GM19397 (cell line): ENCODE measurements around the gene EMP1.

Source experiments
- ATAC-seq: cut with Tn5 transposase; IDR thresholded peaks from one replicate; pipeline ENCODE4 v1.9.1; 2021; ENCODE audit warnings: mild to moderate bottlenecking, moderate library complexity; ENCODE audit not compliant: unreplicated experiment

Gene EMP1

DNA sequence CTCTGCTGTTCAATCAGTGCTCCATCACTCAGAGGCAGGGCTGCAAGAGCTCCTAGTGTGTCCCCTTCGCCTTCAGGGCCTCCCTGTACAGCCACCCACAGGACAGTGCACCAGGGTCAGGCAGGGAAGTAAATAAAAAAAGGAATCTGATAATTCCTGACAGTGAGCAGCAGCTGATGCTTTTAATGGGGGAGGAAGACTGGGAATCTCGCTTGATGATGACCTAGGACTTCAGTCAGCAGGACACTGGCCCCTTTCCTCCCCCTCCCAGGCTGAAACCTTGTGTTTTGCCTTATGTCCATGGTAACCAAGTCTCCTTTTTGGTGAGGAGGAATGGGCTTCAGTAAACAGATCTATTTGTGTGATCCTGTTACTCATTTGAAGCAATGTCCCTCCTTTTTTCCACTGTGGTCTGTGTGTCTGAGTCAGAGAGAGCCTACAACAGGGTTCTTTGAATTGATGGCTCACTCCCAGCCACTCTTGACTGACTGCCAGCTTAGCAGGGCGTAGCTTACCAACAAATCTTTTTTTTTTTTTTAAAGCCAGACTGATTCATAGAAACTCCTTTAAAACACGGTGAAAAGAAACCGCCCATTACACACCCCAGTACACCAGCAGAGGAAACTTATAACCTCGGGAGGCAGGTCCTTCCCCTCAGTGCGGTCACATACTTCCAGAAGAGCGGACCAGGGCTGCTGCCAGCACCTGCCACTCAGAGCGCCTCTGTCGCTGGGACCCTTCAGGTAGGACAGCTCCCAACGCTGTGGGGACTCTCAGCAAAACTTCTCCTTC, at the start of gene EMP1:
Gene EMP1 (plus strand): TSS at position 597 of the 792 bp plus-strand sequence. CDS start 14,785 bp downstream, outside the sequence.
- ATAC-seq: peak; percentile 81

DNA sequence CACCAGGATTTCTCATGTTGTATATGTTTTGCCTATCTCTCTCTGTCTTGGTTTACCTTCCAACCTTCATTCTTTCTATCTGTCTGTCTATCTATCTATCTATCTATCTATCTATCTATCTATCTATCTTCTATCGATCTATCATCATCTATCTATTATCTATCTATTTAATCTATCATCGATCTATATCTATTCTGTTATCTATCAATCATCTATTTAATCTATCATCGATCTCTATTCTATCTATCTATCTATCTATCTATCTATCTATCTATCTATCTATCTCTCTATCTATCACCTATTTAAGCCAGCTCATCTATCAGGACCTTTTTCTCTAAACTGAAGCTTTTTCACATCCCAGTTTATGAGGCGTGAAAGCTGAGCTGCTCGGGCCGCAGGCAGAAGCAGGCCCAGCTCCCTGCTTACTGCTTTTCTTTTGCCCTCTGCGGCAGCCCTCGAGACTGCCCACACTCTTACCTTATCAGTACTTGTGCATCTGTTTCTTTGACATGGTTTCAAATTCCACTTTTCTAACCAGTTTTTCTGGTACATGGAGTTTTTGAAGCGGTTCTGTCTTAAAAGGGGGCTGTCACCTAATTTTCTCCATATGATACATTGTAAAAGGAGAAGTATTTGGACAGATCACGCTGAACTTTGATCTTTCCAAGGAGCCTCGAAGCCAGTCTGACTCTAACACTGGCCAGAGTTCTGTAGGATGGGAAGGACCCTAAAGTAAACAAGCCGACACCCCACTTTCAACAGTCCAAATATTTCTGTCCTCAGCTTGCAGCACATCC, 48.6 kb upstream of the EMP1 start:
- no peak for ATAC-seq

- ATAC-seq: no peak
Observed at GRCh38 chr12:13148485-13148847, 48.1 kb upstream of the EMP1 start.

GRCh38 chr12:13149411-13149810, 47.1 kb upstream of the EMP1 start:
- ATAC-seq: no peak

DNA sequence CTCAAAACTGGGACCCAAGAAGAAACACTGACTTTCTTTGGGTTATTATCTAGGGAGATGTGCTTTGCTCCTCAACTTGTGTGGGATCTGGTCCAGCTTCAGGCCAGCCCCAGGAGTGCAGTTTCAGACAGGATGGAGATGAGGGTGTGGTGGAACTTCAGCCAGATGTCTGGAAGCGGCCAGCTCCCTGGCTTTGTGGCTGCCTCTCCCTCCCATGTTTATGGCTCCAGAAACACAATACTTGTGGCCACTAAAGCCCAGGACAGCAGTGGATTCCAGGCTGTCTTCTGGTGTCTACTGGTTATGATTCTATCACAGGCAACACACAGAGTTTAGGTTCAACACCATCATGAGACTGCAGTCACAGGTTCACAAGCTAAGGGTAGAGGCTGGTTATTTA, 44.2 kb upstream of the EMP1 start:
- no peak for ATAC-seq

DNA sequence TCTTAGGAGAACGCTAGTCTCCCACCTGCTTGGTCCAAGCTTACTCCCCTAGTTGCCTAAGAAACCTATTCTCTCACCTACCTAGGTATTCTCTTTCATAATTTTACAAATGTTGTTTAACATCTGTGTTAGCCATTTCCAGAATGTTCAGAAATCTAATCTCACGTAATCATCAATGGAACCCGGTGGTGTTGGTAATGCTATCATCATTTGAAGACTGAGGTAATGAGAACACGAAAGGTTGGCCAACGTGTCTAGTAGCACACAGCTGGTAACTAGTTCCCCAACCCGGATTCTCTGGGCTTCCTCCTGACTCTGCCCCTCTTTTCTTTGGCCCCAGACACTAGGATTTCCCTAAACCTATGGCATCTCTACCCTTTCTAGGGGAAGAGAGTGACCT, 43.8 kb upstream of the EMP1 start:
- ATAC-seq: no peak

- ATAC-seq: no peak
Observed at GRCh38 chr12:13153180-13153579, 43.3 kb upstream of the EMP1 start.

- no peak for ATAC-seq
Observed at GRCh38 chr12:13154027-13154538, 42.4 kb upstream of the EMP1 start.

GRCh38 chr12:13154831-13155230, 41.7 kb upstream of the EMP1 start:
- no peak for ATAC-seq

GRCh38 chr12:13156277-13156676, 40.2 kb upstream of the EMP1 start:
- no peak for ATAC-seq

DNA sequence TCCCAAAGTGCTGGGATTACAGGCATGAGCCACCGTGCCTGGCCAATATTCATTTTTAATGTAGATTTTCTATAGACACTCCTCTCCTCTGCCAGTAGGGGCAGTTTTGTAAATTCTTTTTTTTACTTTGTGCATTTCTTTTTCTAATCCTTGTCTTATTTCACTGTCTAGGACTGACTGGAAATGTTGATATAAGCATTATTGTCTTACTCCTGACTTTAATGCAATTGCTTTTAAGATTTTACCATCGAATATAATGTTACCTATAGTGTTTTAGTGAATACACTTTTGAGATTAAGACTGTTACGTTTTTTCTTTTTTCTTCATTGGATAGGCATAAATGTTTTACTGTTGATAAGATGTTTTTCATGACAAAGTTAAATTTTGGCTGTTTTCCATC, 35.4 kb upstream of the EMP1 start:
- no peak for ATAC-seq

DNA sequence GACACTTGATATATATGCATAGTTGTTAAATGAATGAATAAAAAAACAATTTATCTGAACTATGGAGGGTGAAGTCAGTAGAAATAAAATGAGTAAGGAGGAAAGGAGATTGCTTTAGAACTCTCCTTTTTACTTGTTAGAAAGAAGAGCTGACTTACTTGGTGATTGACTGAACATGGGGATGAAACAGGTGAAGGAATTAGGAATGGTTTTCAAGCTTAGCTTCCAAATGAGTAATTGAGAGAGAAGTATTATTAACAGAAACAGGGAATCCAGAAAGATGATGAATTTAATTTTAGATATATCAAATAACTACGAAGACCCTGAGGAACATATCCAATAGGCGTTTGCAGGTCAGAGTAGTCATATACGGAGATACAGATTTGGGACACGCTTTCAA, 33.6 kb upstream of the EMP1 start:
- ATAC-seq: no peak

DNA sequence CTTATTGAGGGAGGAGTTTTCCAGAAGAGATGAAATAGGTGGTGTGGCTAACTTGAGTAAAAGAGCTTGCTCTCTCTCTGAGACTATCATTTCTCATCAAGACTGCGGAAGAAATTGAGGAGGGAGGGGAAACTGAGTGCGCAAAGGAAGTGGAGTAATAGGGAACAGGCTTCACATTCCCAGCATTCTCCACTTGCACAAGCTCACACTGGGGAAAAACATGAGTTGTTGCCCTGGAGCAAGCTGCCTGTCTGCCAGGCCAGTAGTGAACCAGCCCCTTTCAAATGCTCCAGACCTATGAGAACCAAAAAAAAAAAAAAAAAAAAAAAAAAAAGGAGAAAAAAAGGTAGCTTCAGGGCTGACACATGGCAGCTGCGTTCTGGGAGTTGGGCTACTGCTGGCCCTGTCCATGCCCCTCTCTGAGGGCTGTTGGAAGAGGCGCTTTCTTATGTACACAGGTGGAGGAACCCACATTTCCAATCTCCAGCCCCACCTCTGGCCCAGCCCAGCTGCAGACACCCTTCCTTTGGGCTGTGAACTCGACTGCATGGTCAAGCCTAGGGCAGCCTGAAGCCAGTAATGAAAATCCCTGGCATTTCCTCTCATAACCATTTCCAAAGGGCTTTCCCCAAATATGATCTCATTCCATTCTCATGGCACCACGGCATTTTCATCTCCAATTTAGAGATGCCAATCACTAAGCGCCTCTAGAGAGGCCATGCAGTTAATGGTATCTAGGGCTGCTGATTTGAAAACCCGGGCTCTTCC, 32.5 kb upstream of the EMP1 start:
- no peak for ATAC-seq

DNA sequence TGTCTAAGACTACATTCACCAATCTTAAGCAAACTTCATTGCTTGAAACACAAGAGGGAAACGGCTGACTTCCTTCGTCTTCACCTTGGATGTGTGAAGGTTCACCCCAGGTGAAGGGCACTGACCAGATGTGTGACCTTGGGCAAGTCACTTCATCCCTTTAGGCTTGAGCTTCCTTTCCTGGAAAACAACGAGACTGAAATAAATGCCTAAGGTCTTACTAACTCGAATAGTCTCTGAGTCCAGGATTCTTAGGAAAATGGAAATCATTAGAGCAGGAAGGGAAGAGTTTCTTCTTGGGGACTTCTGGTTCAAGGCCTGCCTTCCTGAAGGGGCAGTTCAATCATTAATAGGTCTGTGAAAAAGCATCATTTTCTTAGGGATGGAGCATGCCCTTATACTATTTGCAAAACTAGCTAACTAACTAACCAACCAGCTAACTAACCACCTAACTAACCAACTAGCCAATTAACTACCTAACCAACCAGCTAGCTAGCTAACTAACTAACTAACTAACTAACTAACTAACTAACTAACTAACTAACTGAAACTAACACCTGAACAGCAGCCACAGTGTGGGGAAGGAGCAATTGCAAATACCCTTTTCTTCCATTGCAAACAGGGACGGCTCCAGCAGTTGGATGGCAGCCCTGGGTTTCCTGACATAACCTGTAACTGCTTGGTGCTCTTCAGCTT, 31.5 kb upstream of the EMP1 start:
- ATAC-seq: no peak

DNA sequence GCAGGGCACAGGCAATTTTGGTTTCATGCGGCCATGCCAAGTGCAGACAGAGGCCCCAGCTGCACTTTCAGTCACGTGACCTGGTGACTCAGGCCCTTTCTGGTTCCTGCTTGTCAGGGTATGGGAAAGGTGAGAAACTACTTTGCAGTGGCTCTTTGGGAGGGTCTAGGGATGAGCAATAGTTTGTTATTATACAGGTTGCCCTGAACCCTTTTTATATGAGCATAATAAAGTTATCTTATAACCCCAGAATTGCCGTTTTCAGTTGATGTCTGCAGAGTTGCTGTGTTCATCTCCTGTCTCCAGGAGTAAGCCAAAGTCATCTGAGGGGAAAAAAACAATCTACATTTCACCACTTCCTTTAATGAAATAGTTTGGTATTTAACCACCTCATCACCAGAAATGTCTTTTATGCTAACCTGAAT, 30.9 kb upstream of the EMP1 start:
- ATAC-seq: peak; percentile 71

DNA sequence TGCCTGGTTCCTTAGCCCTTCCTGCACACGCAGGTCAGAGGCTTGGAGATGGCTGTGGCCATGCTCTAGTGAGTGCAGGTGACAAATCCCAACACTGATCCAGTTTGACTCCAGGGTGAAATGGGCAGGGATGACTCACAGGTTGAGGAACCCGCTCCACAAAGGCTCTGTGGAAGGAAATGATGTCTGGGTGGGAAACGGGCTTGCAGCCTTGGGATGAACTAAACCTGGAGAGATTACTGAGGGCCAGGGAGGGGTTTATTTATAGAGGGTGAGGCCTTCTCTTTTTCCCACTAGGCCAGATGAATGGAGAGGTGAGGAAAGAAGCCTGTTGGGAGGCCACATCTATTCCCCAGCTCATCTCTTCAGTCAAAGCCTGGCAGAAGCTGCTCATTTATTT, 29.3 kb upstream of the EMP1 start:
- no peak for ATAC-seq

DNA sequence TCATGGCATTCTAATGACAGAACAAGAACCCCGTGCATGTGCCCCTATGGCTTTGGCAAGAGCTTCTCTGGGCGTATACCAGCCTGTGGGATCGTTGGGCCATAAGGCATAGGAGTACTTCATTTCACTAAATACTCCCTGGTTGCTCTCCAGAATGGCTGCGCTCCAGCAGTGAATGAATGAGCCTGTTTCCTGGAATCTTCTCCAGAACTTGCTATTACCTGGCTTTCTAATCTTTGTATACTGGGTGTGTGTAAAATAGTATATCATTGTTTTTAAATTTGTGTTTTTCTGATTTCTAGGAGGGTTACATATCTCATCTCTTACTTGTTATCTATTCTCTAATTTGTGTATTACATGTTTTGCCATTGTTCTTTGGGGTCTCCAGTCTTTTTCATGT, 28.6 kb upstream of the EMP1 start:
- no peak for ATAC-seq

- no peak for ATAC-seq
Observed at GRCh38 chr12:13169272-13169671, 27.3 kb upstream of the EMP1 start.

GRCh38 chr12:13170892-13171490, 25.5 kb upstream of the EMP1 start:
- ATAC-seq: no peak
